Osteocyte (in vitro differentiated cells): Measurements from ENCODE around the gene TSPEAR. TPM values are rescaled to one million over a fixed set of nuclear protein-coding genes. Genes with fewer than 3 reads are reported as not detected.
A peak's percentile ranks its signal among the peaks of the same experiment; 100 is the strongest.
"Not testable (repeated sequence)": the region's sequence is repeated elsewhere in the genome, so short reads cannot be mapped to it uniquely, and the experiment has no call there.

Experiments
- DNase-seq: peaks from one replicate; pipeline ENCODE4 v3.0.0; 2021; ENCODE audit warnings: mixed read lengths; ENCODE audit not compliant: unreplicated experiment; ENCODE audit errors: extremely low spot score
- H3K27ac Mint-ChIP-seq: one replicate; pipeline ENCODE4 v1.8.0; 2021; ENCODE audit warnings: mild to moderate bottlenecking, mixed read lengths; ENCODE audit not compliant: unreplicated experiment
- H3K27me3 Mint-ChIP-seq: one replicate; pipeline ENCODE4 v1.8.0; 2021; ENCODE audit warnings: mixed read lengths; ENCODE audit not compliant: unreplicated experiment
- H3K36me3 Mint-ChIP-seq: one replicate; pipeline ENCODE4 v1.8.0; 2021; ENCODE audit warnings: mixed read lengths; ENCODE audit not compliant: unreplicated experiment
- H3K4me1 Mint-ChIP-seq: one replicate; pipeline ENCODE4 v1.8.0; 2021; ENCODE audit warnings: mixed read lengths; ENCODE audit not compliant: unreplicated experiment
- H3K4me3 Mint-ChIP-seq: one replicate; pipeline ENCODE4 v1.8.0; 2021; ENCODE audit warnings: mild to moderate bottlenecking, moderate library complexity, mixed read lengths; ENCODE audit not compliant: unreplicated experiment
- H3K9me3 Mint-ChIP-seq: one replicate; pipeline ENCODE4 v1.8.0; 2021; ENCODE audit warnings: mixed read lengths; ENCODE audit not compliant: unreplicated experiment
- CTCF ChIP-seq: fragments of 200-600 bp; sonication (generic); IDR thresholded peaks from 2 replicates; pipeline ENCODE4 v1.5.0; 2021; ENCODE audit warnings: antibody characterized with exemption, mild to moderate bottlenecking, moderate library complexity
- total RNA-seq: library from RNA; stranded (reverse); gene quantifications from 2 replicates; pipeline ENCODE4 v1.2.1, GENCODE V29; 2021

Gene TSPEAR
- total RNA-seq, 1 donor from 2014 or later, result not detected

DNA sequence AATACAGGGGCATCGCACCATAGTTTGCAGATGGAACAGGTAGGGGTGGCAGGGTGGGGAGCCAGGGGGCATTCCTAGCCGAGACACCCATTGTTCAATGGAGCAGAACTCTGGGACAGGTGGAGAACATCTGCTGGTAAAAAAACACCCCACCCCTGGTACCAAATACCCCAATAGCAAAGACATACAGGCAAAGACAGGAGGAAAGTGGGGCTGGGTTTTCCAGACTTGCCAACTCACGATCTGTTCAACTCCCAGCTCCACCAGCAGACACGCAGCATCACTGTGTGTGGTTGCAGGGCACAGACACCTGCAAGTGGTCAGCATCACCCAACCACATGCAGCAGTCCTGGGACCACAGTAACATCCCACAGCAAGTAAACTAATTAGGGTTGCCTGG, 99.8 kb downstream of the TSPEAR start:
- no peak overlapping the region for H3K4me3 Mint-ChIP-seq
- H3K27me3 Mint-ChIP-seq, result peaks cover under 1% of the 10 kb centered on the region
- no peak overlapping the region for H3K27ac Mint-ChIP-seq

DNA sequence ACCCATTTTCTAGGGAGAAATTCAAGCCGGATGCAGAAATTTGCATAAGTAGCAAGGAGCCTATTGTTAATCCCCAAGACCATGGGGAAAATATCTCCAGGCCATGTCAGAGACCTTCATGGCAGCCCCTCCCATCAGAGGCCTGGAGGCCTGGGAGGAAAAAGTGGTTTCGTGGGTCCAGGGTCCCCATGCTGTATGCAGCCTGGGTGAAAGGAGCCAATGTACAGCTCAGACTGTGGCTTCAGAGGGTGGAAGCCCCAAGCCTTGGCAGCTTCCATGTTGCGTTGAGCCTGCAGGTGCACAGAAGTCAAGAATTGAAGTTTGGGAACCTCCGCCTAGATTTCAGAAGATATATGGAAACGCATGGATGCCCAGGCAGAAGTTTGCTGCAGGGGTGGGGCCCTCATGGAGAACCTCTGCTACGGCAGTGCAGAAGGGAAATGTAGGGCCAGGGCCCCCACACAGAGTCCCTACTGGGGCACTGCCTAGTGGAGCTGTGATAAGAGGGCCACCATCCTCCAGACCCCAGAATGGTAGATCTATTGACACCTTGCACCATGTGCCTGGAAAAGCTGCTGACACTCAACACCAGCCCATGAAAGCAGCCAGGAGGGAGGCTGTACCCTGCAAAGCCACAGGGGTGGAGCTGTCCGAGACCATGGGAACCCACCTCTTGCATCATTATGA, 101.1 kb downstream of the TSPEAR start:
- H3K9me3 Mint-ChIP-seq, result peaks cover 21% of the 10 kb centered on the region
- not testable (repeated sequence) for H3K27me3 Mint-ChIP-seq, H3K4me3 Mint-ChIP-seq, H3K36me3 Mint-ChIP-seq, H3K27ac Mint-ChIP-seq, H3K4me1 Mint-ChIP-seq
- DNase-seq, result peak; percentile 69

More for the DNA sequence above, 99.8 kb downstream of the TSPEAR start:
- Mint-ChIP-seq H3K9me3 (peaks cover 21% of the 10 kb centered on the region), H3K36me3 (no peaks in the 10 kb centered on the region), H3K4me1 (no peaks in the 10 kb centered on the region)
- DNase-seq, result peak; percentile 64
- TF ChIP-seq CTCF, result no peak

DNA sequence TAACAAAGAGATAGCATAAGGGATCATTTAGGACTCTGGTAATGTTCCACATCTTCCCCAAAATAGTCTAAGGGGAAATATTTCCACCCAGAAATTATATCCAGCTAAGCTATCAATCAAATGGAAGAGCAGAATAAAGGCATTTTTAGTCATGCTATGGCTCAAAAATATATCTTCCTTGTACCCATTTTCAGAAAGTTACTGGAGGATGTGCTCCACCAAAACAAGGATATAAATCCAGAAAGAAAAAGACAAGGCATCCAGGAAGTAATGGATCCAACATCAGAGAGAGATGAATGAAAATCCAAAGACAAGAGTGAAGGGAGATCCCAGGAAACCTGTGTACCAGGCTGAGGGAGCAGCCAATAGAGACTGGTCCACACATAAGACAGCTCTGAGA, 102.2 kb downstream of the TSPEAR start:
- H3K9me3 Mint-ChIP-seq, result peaks cover 26% of the 10 kb centered on the region
- H3K4me3 Mint-ChIP-seq, result no peak overlapping the region
- H3K27ac Mint-ChIP-seq, result no peak overlapping the region
- no peaks in the 10 kb centered on the region for H3K4me1 Mint-ChIP-seq
- no peak for TF ChIP-seq CTCF
- no peaks in the 10 kb centered on the region for H3K36me3 Mint-ChIP-seq
- DNase-seq, result no peak
- H3K27me3 Mint-ChIP-seq, result peaks cover 18% of the 10 kb centered on the region

- no peak overlapping the region for H3K27ac Mint-ChIP-seq
- H3K9me3 Mint-ChIP-seq, result peaks cover 25% of the 10 kb centered on the region
- TF ChIP-seq CTCF, result no peak
- H3K27me3 Mint-ChIP-seq, result peaks cover 25% of the 10 kb centered on the region
- no peak overlapping the region for H3K4me3 Mint-ChIP-seq
- H3K36me3 Mint-ChIP-seq, result no peaks in the 10 kb centered on the region
- H3K4me1 Mint-ChIP-seq, result no peaks in the 10 kb centered on the region
- peak; percentile 27 for DNase-seq
Observed at GRCh38 chr21:44606495-44606894, 104.9 kb downstream of the TSPEAR start.

DNA sequence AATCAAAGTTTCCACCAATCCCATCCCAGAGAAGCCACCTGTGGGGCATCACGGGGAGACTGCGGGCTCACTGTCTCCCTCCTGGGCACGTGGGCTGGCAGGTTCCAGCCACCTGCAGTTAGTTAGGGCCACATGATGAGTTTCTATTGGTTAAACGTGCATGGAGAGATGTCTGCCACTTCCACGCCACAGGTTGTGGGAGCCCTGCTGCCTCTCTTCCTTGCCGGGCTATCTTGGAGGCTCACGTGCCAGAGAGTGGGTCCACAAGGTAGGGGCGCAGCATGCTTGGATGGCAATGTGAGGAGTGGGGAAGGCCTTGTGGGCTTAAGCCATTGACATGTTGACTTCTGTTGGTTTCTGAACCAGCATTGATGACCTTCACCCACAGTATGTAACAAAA, 107.5 kb downstream of the TSPEAR start:
- no peaks in the 10 kb centered on the region for H3K4me1 Mint-ChIP-seq
- peak; percentile 53 for DNase-seq

More for the DNA sequence above, 107.5 kb downstream of the TSPEAR start:
- TF ChIP-seq CTCF, result no peak
- no peaks in the 10 kb centered on the region for H3K36me3 Mint-ChIP-seq
- H3K27me3 Mint-ChIP-seq, result peaks cover 31% of the 10 kb centered on the region
- H3K9me3 Mint-ChIP-seq, result peaks cover 8% of the 10 kb centered on the region
- H3K27ac Mint-ChIP-seq, result no peak overlapping the region
- no peak overlapping the region for H3K4me3 Mint-ChIP-seq
